ENCODE data around the gene DPP9.

Gene DPP9

GRCh38 chr19:4650159-4650558, 73.5 kb downstream of the DPP9 start:
- no peak for TF ChIP-seq CTCF (IDR thresholded peaks at IDR 0.05)
- Histone ChIP-seq H3K27ac (no peak overlapping the region), H3K79me2 (no peaks in the 10 kb centered on the region), H2AFZ (no peak overlapping the region), H3K4me3 (ENCODE audit: low read depth, low read length) (no peak overlapping the region), H3K4me1 (no peaks in the 10 kb centered on the region), H3K4me2 (ENCODE audit: low read length) (no peak overlapping the region), H3K36me3 (ENCODE audit: control insufficient read depth, insufficient read depth, low read length) (no peaks in the 10 kb centered on the region), H3K27me3 (ENCODE audit: control insufficient read depth, insufficient read depth, low read length) (no peaks in the 10 kb centered on the region), H3K9me3 (ENCODE audit: control insufficient read depth, low read length) (no peaks in the 10 kb centered on the region), H3K9ac (no peak overlapping the region)

GRCh38 chr19:4649392-4650047, 74.1 kb downstream of the DPP9 start:
- H3K27me3 ChIP-seq (ENCODE audit: control insufficient read depth, insufficient read depth, low read length) = no peaks in the 10 kb centered on the region
- H3K4me1 ChIP-seq = no peaks in the 10 kb centered on the region
- no peaks in the 10 kb centered on the region for H3K36me3 ChIP-seq (ENCODE audit: control insufficient read depth, insufficient read depth, low read length)
- no peak overlapping the region for H3K4me2 ChIP-seq (ENCODE audit: low read length)
- no peak overlapping the region for H3K9ac ChIP-seq
- no peak overlapping the region for H3K27ac ChIP-seq
- H3K79me2 ChIP-seq = no peaks in the 10 kb centered on the region
- H2AFZ ChIP-seq = no peak overlapping the region
- no peaks in the 10 kb centered on the region for H3K9me3 ChIP-seq (ENCODE audit: control insufficient read depth, low read length)
- no peak for TF ChIP-seq CTCF (IDR thresholded peaks at IDR 0.05)
- no peak overlapping the region for H3K4me3 ChIP-seq (ENCODE audit: low read depth, low read length)

- H3K4me1 ChIP-seq = no peaks in the 10 kb centered on the region
- no peaks in the 10 kb centered on the region for H3K36me3 ChIP-seq (ENCODE audit: control insufficient read depth, insufficient read depth, low read length)
- no peak overlapping the region for H3K9ac ChIP-seq
- H3K4me2 ChIP-seq (ENCODE audit: low read length) = no peak overlapping the region
- H3K4me3 ChIP-seq (ENCODE audit: low read depth, low read length) = no peak overlapping the region
- TF ChIP-seq CTCF (IDR thresholded peaks at IDR 0.05) = no peak
- no peak overlapping the region for H2AFZ ChIP-seq
- peak overlapping the region; percentile 24 for H3K27ac ChIP-seq
- H3K27me3 ChIP-seq (ENCODE audit: control insufficient read depth, insufficient read depth, low read length) = no peaks in the 10 kb centered on the region
- H3K79me2 ChIP-seq = no peaks in the 10 kb centered on the region
- no peaks in the 10 kb centered on the region for H3K9me3 ChIP-seq (ENCODE audit: control insufficient read depth, low read length)
Measured at GRCh38 chr19:4647676-4648644, 75.7 kb downstream of the DPP9 start.

- no peak overlapping the region for H3K27ac ChIP-seq
Measured at GRCh38 chr19:4645718-4646117, 77.9 kb downstream of the DPP9 start.

More at GRCh38 chr19:4645718-4646117, 77.9 kb downstream of the DPP9 start:
- Histone ChIP-seq H3K36me3 (ENCODE audit: control insufficient read depth, insufficient read depth, low read length) (no peaks in the 10 kb centered on the region), H3K4me2 (ENCODE audit: low read length) (no peak overlapping the region), H3K27me3 (ENCODE audit: control insufficient read depth, insufficient read depth, low read length) (no peaks in the 10 kb centered on the region), H3K4me1 (no peaks in the 10 kb centered on the region), H3K9ac (no peak overlapping the region), H3K4me3 (ENCODE audit: low read depth, low read length) (no peak overlapping the region), H3K79me2 (no peaks in the 10 kb centered on the region), H3K9me3 (ENCODE audit: control insufficient read depth, low read length) (no peaks in the 10 kb centered on the region), H2AFZ (no peak overlapping the region)
- TF ChIP-seq CTCF (IDR thresholded peaks at IDR 0.05) = no peak
